Mesenchymal stem cell (in vitro differentiated cells and primary cell): ENCODE measurements around the gene IGF1R.
A peak's percentile ranks its signal among the peaks of the same experiment; 100 is the strongest.
"Not testable (repeated sequence)": the region's sequence is repeated elsewhere in the genome, so short reads cannot be mapped to it uniquely, and the experiment has no call there.

Experiments
- DNase-seq: peaks from one replicate; pipeline ENCODE4 v3.0.0-alpha.2; 2013
- H2AFZ ChIP-seq: one replicate; pipeline ENCODE4 v1.6.1; 2013; ENCODE audit warnings: low read depth, mild to moderate bottlenecking, control low read depth, inconsistent platforms, low read length, moderate library complexity
- H2AK5ac ChIP-seq: 2 replicates; pipeline ENCODE4 v1.6.1; 2013; ENCODE audit warnings: low read length, moderate library complexity, mild to moderate bottlenecking, inconsistent platforms; ENCODE audit not compliant: severe bottlenecking
- H2BK120ac ChIP-seq: one replicate; pipeline ENCODE4 v1.6.1; 2013; ENCODE audit warnings: low read depth, mild to moderate bottlenecking, inconsistent platforms, low read length, moderate library complexity
- H2BK12ac ChIP-seq, 2 experiments: one replicate each; pipeline ENCODE4 v1.6.1; 2013; ENCODE audit warnings: inconsistent platforms in 2 of 2, low read length in 2 of 2, mild to moderate bottlenecking in 2 of 2, moderate library complexity in 2 of 2, control low read depth in 1 of 2
- H2BK15ac ChIP-seq: one replicate; pipeline ENCODE4 v1.6.1; 2013; ENCODE audit warnings: mild to moderate bottlenecking, low read depth, inconsistent platforms; ENCODE audit not compliant: poor library complexity, severe bottlenecking
- H2BK5ac ChIP-seq: 2 replicates; pipeline ENCODE4 v1.6.1; 2013; ENCODE audit warnings: low read depth, mild to moderate bottlenecking, low read length, control low read depth, inconsistent platforms; ENCODE audit not compliant: poor library complexity, severe bottlenecking
- H3K14ac ChIP-seq, 2 experiments: one replicate each; pipeline ENCODE4 v1.6.1; 2013; ENCODE audit warnings: inconsistent platforms in 2 of 2, low read length in 2 of 2, control low read depth in 1 of 2, mild to moderate bottlenecking in 1 of 2, moderate library complexity in 1 of 2
- H3K18ac ChIP-seq, 2 experiments: one replicate each; pipeline ENCODE4 v1.6.1; 2013; ENCODE audit warnings: inconsistent platforms in 2 of 2, low read length in 2 of 2, control low read depth in 1 of 2, low read depth in 1 of 2, mild to moderate bottlenecking in 1 of 2
- H3K23ac ChIP-seq, 2 experiments: one replicate each; pipeline ENCODE4 v1.6.1; 2013; ENCODE audit warnings: inconsistent platforms in 2 of 2, low read length in 2 of 2, mild to moderate bottlenecking in 2 of 2, moderate library complexity in 2 of 2, control low read depth in 1 of 2
- H3K27ac ChIP-seq: 2 replicates; pipeline ENCODE4 v1.5.1; 2013; ENCODE audit warnings: mild to moderate bottlenecking, moderate library complexity, low read length, control low read depth, inconsistent platforms; ENCODE audit not compliant: poor library complexity, severe bottlenecking
- H3K27me3 ChIP-seq, 2 experiments: 2 replicates each; pipeline versions ENCODE4 v1.6.1 to v1.7.0; 2013; ENCODE audit warnings: low read length in 2 of 2, mild to moderate bottlenecking in 2 of 2, moderate library complexity in 2 of 2, control low read depth in 1 of 2, inconsistent platforms in 1 of 2; ENCODE audit not compliant: control insufficient read depth in 1 of 2, insufficient read depth in 1 of 2
- H3K36me3 ChIP-seq, 2 experiments: 2 replicates each; pipeline versions ENCODE4 v1.6.1 to v1.7.0; 2013; ENCODE audit warnings: low read length in 2 of 2, control low read depth in 1 of 2, inconsistent platforms in 1 of 2, low read depth in 1 of 2, mild to moderate bottlenecking in 1 of 2; ENCODE audit not compliant: insufficient read depth in 2 of 2, control insufficient read depth in 1 of 2
- H3K4ac ChIP-seq, 2 experiments: one replicate each; pipeline ENCODE4 v1.6.1; 2013; ENCODE audit warnings: inconsistent platforms in 2 of 2, low read length in 2 of 2, mild to moderate bottlenecking in 2 of 2, moderate library complexity in 2 of 2, control low read depth in 1 of 2, low read depth in 1 of 2
- H3K4me1 ChIP-seq: 2 replicates; pipeline ENCODE4 v1.6.1; 2013; ENCODE audit warnings: low read depth, low read length, control low read depth; ENCODE audit not compliant: control insufficient read depth, insufficient read depth
- H3K4me2 ChIP-seq: 2 replicates; pipeline ENCODE4 v1.6.1; 2013; ENCODE audit warnings: low read length, mild to moderate bottlenecking, inconsistent platforms; ENCODE audit not compliant: poor library complexity, severe bottlenecking
- H3K4me3 ChIP-seq, 2 experiments: 2 replicates each; pipeline versions ENCODE4 v1.5.1 to v1.7.0; 2013; ENCODE audit warnings: low read length in 2 of 2, mild to moderate bottlenecking in 2 of 2, control low read depth in 1 of 2, low read depth in 1 of 2; ENCODE audit not compliant: insufficient read depth in 1 of 2
- H3K79me1 ChIP-seq: replicated peaks from 2 replicates; pipeline ENCODE4 v1.6.1; 2013; ENCODE audit warnings: mild to moderate bottlenecking, control low read depth, low read length, inconsistent platforms; ENCODE audit not compliant: poor library complexity, severe bottlenecking
- H3K9ac ChIP-seq: 2 replicates; pipeline ENCODE4 v1.7.0; 2013; ENCODE audit warnings: mild to moderate bottlenecking, low read length, moderate library complexity
- H3K9me3 ChIP-seq: 2 replicates; pipeline ENCODE4 v1.7.0; 2013; ENCODE audit warnings: mild to moderate bottlenecking, low read length; ENCODE audit not compliant: control insufficient read depth
- H4K8ac ChIP-seq: one replicate; pipeline ENCODE4 v1.6.1; 2013; ENCODE audit warnings: inconsistent platforms, mild to moderate bottlenecking, low read length, moderate library complexity
- H4K91ac ChIP-seq: one replicate; pipeline ENCODE4 v1.6.1; 2013; ENCODE audit warnings: mild to moderate bottlenecking, low read length, inconsistent platforms
- WGBS: methylation state at CpG from one replicate; pipeline ENCODE4 v1.1.7; 2013; ENCODE audit warnings: mixed read lengths; 5-methylcytosine and 5-hydroxymethylcytosine counted together

The IGF1R gene

DNA sequence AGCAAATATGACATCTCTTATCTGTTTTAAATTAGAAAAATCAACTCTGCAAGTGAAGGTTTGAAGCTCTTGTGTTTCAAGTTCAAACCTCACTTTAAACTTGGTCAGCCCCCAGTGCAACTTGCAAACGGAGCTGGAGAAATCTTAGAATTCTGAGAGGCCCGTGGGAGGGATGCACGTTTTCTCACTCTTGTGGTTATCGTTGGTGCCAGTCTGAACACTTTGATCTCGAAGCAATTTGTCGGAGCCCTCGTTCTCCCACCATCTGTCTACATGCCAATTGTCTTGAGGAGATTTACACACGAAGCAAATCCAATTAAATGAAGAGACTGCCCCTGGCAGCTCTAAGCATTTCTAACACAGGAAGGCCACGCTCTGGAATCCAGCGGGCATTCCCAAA lies 355.0 kb downstream of the IGF1R start:
- peaks cover 8 to 15% of the 10 kb centered on the region in 2 experiments for H3K27me3 ChIP-seq
- not testable (repeated sequence) for H3K4ac ChIP-seq, H3K79me1 ChIP-seq, H2AFZ ChIP-seq, H3K4me1 ChIP-seq, H3K9ac ChIP-seq, H2BK12ac ChIP-seq, H3K18ac ChIP-seq, H2AK5ac ChIP-seq, H2BK120ac ChIP-seq, H3K4me2 ChIP-seq, H3K27ac ChIP-seq, H3K14ac ChIP-seq, H2BK5ac ChIP-seq, DNase-seq, H3K23ac ChIP-seq, H4K91ac ChIP-seq, H4K8ac ChIP-seq, H3K4me3 ChIP-seq, H3K9me3 ChIP-seq, H2BK15ac ChIP-seq, H3K36me3 ChIP-seq
- 73% methylated on average over 3 of the region's 10 CpGs for WGBS

DNA sequence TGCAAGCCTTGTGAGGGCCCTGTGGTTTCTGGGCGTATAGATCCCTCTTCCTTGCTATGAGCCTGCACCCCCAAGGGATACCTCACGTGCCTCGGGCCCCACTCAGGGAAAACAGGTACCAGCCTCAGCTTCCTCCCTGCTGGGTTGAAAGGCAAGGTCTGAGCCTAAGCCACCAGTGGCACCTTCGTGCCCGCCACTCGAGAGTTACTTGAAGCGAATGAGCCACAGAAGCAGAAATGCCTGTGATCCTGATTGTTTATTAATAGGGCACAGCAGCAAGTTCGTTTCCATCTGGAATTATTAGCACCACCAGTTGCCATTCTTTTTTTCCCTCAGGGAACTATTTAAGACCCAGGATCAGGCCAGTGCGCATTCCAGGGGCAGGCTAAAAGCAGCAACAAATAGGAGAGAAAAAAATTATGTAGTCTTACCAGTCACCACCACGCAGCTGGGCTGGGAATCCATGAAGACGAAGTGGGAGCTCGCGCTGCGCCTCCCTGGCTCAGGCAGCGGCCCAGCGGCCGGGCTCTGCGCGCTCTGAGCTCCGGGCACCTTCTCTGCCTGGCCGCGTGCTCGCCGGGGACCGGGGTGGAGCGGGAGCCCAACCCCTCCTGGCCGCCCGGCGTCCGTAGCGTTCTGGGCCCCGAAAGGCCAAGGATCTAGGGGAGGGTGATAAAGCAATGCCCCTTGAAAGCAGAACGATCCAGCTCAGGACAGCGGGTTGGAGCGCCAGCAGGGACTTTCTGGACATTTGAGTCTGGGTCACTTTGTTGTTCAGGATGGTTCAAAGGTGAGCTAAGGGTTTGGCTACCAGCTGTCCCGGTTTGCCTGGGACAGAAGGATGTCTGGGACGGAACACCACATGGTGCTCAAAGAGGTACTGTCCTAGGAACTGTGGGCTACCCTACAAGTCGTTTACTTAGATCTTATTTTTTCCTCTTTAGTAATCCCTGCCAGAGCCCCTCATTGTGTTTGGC lies 356.9 kb downstream of the IGF1R start:
- 61% methylated on average over 33 of the region's 38 CpGs for WGBS

DNA sequence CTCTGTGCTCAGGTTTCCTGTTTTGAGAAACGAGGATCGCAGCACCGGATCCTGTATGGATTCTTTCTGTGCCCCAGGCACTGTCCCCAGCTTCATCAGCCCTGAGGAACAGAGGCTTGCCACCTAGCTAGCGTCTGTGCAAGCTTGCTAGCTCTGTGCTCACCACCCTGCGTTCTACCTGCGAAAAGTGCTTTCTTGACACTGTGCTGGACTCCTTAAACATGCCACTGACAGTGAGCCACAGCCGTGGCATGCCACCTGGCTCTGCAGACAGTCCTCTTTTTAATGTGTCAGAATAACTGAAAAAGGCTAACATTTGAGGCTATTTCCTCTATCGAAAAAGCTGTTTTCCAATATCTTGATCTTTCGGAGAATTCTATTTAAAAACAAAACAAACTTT lies 357.8 kb downstream of the IGF1R start:
- H3K9me3 ChIP-seq, result no peaks in the 10 kb centered on the region
- 93% methylated on average over 9 of the region's 9 CpGs for WGBS
- H2BK120ac ChIP-seq, result no peak overlapping the region
- H3K4ac ChIP-seq, result no peak overlapping the region
- no peak overlapping the region for H4K91ac ChIP-seq
- no peak overlapping the region for H3K18ac ChIP-seq
- no peak overlapping the region for H4K8ac ChIP-seq
- H3K14ac ChIP-seq, result no peak overlapping the region
- H3K23ac ChIP-seq, result no peak overlapping the region
- H3K4me3 ChIP-seq, result no peak overlapping the region
- H3K4me1 ChIP-seq, result peaks cover 1% of the 10 kb centered on the region
- H3K27me3 ChIP-seq, result peaks cover 8 to 24% of the 10 kb centered on the region in 2 experiments
- H3K36me3 ChIP-seq, result no peaks in the 10 kb centered on the region
- no peak overlapping the region for H2BK12ac ChIP-seq
- H2BK15ac ChIP-seq, result no peak overlapping the region
- no peak overlapping the region for H3K4me2 ChIP-seq
- no peak overlapping the region for H2BK5ac ChIP-seq
- H2AK5ac ChIP-seq, result no peak overlapping the region
- no peak for DNase-seq
- H3K27ac ChIP-seq, result no peak overlapping the region
- H2AFZ ChIP-seq, result no peak overlapping the region
- H3K9ac ChIP-seq, result no peak overlapping the region
- H3K79me1 ChIP-seq, result no peaks in the 10 kb centered on the region

More for the DNA sequence above, 356.9 kb downstream of the IGF1R start:
- H3K4me2 ChIP-seq, H3K23ac ChIP-seq, H3K4me1 ChIP-seq, H3K27ac ChIP-seq, H4K91ac ChIP-seq, H2AK5ac ChIP-seq, H2BK5ac ChIP-seq, H2BK12ac ChIP-seq, DNase-seq, H3K18ac ChIP-seq, H2BK15ac ChIP-seq, H3K9ac ChIP-seq, H3K14ac ChIP-seq, H2AFZ ChIP-seq, H3K4ac ChIP-seq, H3K4me3 ChIP-seq, H3K36me3 ChIP-seq, H3K79me1 ChIP-seq, H3K9me3 ChIP-seq, H4K8ac ChIP-seq: not testable (repeated sequence)
- peaks cover 8 to 24% of the 10 kb centered on the region in 2 experiments for H3K27me3 ChIP-seq
- peak overlapping the region; percentile 42 for H2BK120ac ChIP-seq

DNA sequence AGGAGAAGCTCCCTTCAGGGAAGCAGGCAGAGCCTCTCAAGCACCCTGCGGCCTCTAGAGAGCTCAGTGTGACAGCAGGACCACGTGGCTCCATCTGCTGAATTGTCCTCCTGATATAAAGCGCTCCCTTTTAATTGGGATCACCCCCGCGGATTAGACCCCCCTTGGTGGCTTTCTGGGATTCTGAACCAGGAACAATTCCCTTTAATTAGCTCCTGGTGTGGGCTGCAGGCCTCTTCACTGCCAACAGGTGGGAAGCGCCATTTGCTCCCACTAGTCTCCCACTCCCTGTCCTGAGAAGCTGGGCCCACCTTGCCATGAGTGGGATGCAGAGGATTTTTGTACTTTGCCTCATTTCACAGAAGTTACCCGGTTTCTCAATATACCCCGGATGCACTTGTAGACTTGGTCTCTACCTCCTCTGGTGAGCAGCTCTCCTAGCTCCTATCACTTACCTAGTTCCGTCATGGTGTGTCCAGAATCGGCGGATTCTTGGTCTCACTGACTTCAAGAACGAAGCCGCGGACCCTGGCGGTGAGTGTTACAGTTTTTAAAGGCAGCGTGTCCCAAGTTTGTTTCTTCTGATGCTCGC lies 358.7 kb downstream of the IGF1R start:
- no peak for DNase-seq
- Histone ChIP-seq H2BK12ac (no peak overlapping the region), H3K14ac (no peak overlapping the region), H2BK120ac (no peak overlapping the region), H2BK15ac (peak overlapping the region; percentile 83), H3K4me3 (no peak overlapping the region), H3K27ac (no peak overlapping the region), H3K79me1 (no peaks in the 10 kb centered on the region), H3K18ac (no peak overlapping the region), H3K23ac (no peak overlapping the region), H3K36me3 (no peaks in the 10 kb centered on the region), H3K9me3 (no peaks in the 10 kb centered on the region), H3K4ac (no peak overlapping the region), H2AFZ (no peak overlapping the region), H3K27me3 (peaks cover 8 to 24% of the 10 kb centered on the region in 2 experiments), H4K91ac (no peak overlapping the region), H3K9ac (no peak overlapping the region), H2BK5ac (no peak overlapping the region), H3K4me2 (no peak overlapping the region), H3K4me1 (peaks cover 1% of the 10 kb centered on the region), H2AK5ac (no peak overlapping the region), H4K8ac (no peak overlapping the region)
- WGBS, result 96% methylated on average over 17 of the region's 17 CpGs
